ENCODE results near the gene ANOS1.

The ANOS1 gene

DNA sequence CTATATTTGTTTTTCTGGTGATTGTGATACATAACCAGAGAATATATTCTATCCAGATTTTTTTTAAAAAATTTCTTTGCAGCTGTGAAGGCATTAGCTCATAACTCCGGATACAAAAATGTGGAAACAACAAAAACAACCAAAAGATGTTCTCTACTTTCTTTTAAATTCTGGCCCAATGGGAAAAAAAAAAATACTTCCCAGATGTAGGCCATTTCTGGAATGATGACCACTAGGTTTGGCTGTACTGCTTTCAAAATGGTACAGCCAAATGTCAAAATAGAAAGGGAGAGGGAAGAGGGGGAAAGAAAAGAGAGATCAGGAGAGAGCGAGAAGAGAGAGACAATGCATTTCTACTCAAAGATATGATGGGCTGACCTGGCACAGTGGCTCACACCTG, 14.6 kb downstream of the ANOS1 start:
- DNase-seq (ENCODE audit: low read depth): no peak

DNA sequence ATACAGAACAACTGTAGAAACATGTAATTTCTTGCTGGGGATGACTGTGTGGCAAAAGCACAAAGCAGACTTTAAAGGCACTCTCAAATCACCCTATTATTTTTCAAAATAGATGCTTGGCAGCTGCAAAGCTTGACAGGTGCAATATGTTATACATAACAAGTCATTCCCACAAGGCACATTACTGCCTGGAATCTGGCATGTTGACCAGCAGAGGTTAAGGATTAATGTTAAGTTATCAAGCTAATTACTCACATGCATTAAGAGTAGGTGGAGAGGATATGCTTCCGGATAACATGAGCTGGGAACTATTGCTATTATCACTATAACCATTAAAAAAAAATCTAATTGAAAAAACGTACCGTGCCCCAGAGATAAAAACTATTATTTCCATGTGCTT, 17.8 kb downstream of the ANOS1 start:
- DNase-seq (ENCODE audit: low read depth): no peak

DNA sequence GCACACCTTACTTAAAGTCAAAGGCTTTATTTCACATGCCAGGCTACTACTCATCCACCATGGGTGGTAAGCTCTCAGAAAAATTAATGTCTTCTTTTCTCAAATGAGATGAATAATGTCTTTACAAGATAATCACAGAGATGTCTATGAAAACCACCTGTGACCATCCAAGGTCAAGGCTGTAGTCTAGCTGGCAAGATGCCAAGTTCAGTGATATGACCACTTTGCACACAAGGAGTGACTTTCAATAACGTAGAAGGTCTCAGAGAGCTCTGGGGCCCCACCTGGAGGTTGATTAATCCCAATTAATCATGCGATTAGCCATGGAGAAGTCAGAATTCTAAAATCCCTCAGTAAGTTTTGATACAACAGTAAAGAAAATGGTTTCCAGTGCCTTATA, 20.5 kb downstream of the ANOS1 start:
- no peak for DNase-seq (ENCODE audit: low read depth)

DNA sequence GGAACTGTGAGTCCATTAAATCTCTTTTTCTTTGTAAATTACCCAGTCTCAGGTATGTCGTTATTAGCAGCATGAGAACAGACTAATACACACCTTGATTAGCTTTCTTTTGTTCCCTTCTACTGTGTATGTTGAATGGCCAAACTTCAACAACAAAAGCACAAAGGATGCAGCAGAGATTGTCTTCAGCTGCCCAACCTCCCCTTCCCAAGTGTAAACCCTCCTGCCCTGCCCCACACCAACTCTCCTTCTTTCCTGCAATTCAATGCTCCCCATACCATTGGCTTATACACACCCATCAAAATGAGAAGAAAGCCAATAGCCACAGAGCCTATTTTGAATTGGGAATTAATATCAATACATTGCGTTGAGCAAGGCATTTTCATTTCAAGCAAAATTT, 27.8 kb downstream of the ANOS1 start:
- DNase-seq (ENCODE audit: low read depth): no peak

DNA sequence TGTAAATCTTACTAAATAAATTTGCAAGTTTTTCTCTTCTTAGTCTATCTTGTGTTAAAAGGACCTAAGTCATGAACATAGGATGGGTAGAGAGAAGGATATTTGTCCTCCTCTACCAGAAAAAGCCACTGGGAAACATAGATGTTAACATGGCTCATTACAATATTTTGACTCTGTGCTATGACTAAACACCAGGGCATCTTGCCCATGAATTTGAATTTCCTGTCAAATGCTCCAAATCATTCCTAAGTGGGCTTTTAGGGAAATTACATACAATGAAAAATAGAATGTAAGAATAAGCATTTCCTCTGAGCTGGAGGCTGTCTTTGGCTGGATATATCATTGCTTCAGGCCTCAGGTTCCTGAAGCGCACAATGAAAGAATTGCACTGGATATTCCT, 39.1 kb downstream of the ANOS1 start:
- no peak for DNase-seq (ENCODE audit: low read depth)

DNA sequence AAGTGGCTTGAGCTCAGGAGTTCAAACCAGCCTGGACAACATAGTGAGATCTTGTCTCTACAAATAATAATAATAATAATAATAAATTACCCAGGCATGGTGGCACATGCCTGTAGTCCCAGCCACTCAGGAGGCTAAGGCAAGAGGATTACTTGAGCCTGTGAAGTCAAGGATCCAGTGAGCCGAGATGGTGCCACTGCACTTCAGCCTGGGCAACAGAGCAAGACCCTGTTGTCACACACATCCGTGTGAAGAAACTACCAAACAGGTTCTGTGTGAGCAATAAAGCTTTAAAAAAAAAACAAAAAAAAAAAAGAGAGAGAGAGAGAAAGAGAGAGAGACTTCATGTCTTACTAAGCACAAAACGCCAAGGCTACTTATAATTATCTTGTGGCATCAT, 42.5 kb downstream of the ANOS1 start:
- DNase-seq (ENCODE audit: low read depth): no peak

DNA sequence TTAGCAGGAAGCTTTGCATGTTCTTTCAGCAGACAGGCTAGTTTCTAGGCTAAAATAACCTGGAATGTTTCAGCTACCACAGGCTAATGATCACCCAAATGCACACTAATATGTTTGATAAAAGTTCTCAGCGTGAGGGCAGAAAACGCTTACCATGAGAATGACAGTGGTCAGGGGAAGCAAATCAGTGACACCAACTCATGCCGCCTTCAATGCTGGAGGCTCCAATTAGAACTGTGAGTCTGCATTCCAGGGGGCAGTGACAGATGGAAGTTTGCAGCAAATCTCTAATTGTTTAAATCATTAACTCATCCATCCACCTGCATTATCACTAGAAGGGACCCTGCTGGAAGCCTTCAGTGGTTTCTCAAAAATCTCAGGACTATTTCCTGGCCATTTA, 43.2 kb downstream of the ANOS1 start:
- DNase-seq (ENCODE audit: low read depth): no peak

DNA sequence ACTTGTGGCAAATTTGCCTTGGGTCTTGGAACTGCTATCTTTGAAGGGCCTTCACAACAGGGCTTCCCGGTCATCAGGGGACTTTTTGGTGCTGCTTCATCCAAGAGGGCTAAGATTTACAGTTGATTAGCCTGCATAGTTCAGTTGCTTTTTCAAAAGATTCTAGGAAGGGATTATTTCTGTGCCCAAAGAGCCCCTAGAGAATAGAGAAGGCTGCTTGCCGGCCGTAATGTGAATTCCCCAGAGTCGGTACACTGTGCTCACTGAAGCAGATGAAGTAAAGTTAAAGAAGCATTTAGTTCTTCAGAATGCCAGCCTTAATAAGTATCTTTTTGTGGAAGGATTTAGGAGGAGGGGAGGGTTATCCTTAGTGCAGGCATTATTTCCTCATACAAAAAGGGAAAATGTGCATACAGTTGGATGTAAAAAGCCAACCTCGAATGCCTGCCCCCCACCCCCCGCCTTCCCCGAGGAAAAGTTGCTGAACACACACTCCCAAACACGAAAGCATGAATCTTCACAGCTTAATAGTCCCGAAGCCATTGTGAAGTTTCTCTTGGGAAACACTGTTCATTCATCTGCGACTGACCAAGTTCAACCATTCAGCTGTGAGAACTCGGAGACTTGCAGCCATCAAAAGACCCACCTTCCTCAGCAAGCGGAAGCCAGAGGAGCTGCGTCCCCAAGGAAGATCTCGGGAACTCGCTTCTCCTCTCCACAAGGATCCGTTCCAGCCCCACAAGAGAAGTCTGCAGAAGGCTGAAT, 47.6 kb downstream of the ANOS1 start:
- no peak for DNase-seq (ENCODE audit: low read depth)

DNA sequence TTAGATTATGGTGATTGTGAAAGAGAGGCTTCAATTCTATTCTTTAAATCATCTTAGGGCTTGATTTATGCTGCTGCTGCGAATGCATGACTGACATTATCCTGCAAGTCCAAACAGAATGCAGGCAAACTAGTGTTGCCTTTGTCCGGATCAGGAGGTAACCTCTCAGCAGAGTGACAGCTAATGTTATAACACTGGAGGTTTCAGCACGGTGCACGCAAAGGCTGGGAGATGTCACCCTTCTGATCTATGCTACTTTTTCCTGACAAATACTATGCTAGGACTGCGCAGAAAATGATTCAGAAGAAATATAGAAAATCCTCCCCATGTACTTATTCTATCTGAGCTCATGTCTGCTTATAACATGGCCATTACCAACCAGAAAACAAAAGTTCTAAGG, 48.2 kb downstream of the ANOS1 start:
- DNase-seq (ENCODE audit: low read depth): no peak

DNA sequence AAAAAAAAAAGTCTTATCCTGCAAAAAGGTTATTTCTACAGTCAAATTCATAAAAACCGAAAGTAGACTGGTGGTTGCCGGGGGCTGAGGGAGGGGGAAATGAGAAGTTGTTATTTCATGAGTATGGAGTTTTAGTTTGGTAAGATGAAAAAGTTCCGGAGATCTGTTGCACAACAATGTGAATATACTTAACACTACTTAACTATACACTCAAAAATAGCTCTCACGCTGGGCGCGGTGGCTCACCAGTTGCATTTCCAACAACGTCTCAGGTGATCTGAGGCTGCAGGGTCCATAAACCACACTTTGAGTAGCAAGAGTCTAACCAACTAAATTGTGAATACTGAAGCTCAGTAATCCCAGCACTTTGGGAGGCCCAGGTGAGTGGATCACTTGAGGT, 52.4 kb downstream of the ANOS1 start:
- DNase-seq (ENCODE audit: low read depth): no peak

DNA sequence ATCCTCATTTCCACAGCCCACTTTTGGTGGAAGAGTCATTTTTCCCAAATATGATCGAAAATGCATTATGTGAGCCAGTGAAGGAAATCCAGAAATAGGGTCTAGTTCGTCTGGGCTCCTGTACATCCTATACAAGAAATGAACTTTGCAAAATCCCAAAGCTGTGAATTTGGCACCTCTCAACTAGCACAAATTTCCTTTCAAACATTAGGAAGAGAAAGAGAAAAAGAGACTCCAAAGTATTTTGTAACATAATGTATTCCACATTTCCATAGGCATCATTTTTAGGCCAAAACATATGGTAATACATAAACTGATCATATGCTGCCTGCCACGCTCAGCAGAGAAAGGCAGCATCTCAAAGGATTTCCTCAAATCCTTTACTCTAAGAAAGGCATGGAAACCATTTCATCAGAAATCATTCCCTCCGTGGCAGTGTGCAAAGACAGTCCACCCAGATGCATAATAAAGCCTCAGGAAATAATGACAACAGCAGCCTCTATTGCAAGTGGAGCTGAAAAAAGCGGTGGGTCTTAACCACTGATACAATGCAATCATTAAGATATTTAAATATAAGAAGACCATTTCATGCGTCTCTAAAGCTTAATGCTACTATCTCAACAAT, 56.8 kb downstream of the ANOS1 start:
- DNase-seq (ENCODE audit: low read depth): no peak

DNA sequence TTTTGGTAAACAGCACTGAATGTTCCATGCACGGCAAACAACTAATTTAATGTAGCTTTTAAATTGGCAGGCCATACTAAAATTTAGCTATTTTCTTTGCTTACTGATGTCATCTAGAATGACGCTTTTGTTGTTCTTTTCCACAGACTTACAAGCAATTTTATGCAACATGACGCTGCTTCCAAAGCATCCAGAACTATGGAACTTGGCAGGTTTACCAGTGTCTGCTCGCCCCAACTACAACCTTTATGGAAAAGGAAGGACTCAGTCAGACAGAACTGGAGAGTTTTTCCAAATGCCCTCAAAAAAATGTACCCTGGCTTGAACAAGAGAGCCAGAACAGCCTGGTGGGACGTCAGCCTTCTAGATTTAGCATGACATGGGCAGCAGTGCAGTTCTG, 58.7 kb downstream of the ANOS1 start:
- no peak for DNase-seq (ENCODE audit: low read depth)

DNA sequence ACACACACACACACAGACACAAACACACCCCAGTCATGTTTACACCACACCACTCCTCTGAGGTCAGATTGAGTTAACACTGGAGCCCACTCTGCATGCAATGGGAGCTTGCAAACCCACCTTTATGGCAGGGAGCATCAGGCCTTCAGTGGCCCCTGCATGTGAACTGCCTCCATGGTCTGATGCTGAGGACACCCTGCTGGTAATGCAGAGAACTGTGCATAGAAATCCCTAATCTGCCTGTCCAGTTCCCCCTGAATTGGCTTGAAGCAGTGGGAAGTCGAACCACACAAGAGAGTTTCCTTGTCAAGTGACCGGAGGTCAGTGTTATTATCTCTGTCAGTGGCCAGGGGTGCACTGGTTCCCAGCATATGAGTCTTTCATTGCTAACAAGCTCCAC, 59.8 kb downstream of the ANOS1 start:
- no peak for DNase-seq (ENCODE audit: low read depth)

DNA sequence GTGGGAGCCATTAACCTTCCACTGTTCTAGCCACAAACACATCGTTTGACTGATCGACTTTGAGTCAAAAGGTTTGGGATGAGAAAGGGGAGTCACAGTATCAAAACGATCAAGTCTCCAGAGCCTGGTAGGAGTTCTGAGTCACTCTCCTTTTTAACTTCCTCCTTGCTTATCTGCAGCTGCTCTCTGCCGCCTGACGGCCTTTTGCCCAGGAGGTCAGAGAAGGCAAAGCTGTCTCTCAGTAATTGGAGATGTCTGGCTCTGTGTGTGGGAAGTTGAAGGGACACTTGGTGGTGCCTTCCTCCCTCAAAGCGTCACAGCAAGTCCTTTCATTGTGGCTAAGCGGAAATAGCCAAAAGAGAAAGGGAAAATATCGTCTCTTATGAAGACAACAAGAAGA, 63.1 kb downstream of the ANOS1 start:
- no peak for DNase-seq (ENCODE audit: low read depth)

DNA sequence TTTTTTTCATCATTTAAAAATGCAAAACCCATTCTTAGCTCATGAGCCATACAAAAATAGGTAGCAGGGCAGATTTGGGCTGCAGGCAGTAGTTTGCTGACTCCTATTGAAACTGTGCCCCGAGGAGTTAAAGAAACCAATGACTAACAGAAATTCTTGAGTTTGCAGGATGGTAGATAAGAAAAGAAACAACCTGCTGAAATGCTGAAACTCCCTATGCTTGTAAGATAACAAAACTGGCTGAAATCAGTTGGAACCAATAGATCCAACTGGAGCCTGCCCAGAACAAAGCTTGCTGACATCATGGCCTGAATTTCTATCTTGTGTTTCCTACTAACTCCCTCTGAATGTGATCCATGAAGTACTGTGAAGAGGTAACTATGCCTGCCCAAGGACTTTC, 68.6 kb downstream of the ANOS1 start:
- DNase-seq (ENCODE audit: low read depth): no peak

DNA sequence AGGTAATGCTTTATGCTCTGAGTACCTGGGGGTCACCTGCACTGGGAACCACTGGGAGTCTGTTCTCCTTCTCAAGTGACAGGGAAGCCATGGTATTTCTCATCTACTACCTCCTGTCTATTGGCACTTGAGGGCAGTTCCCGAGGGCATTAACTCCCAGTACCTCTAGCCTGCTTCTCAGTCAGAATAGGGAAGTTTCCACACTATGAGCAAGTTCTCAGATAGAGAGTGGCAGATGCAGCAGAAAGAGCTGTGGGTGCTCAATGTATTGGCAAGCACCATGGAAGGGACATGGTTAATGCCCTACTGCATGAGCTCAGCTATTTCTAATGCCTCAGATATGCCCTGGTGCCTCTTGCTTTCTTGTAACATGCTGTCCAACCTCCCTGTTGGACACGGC, 74.1 kb downstream of the ANOS1 start:
- DNase-seq (ENCODE audit: low read depth): no peak

DNA sequence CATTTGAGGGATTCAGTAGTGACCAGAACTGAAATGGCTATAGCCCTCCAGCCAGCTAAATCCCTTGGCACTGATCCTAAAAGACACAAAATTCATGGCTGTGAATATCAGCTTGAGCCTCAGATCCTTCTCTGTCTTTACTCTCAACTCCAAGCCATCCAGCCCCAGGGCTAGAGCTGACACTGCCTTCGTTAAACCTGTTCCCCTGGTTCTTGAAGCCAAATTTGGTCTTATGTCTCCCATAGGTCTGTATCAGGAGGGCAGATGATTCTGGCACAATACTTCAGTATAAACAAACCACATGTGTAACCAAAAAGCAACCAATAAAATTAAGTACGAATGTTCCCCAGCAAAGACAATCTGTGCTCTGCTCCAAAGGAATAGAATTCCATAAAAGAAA, 78.0 kb downstream of the ANOS1 start:
- DNase-seq (ENCODE audit: low read depth): no peak

DNA sequence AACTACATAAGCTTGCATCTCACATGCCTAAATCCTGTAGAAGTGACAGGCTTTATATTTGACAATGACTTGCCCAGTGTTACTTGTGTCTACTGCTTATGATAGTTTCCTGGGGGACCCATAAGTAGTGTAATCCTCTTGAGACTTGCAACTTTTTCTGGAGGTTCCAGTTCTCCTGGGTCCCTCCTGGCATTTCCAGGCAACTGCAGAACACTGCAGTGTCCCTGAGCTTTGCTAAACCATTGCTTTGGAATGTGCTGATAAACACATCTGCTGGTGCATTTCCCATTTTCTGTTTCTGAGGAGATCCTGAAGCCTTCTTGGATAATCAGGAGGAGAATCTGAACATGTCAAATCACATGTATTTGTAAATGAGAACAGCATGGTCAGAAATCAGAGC, 82.0 kb downstream of the ANOS1 start:
- no peak for DNase-seq (ENCODE audit: low read depth)

DNA sequence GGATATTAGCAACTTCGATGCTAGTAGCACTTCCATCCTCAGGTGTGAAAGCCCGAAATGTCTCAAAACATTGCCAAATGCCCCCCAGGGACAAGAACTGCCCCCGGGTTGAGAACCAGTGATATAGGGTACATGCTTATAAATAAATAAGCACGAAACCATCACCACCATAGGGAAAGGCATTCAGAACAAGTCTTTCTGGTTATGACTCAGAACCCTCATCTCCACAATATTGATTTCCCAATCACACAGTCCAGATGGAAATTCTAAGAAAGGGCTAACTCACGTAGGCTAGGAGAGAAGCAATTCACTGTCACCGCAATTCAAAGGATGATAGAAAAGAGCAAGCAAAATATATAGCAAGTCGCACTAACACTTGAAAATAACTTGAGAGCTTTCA, 84.8 kb downstream of the ANOS1 start:
- no peak for DNase-seq (ENCODE audit: low read depth)

DNA sequence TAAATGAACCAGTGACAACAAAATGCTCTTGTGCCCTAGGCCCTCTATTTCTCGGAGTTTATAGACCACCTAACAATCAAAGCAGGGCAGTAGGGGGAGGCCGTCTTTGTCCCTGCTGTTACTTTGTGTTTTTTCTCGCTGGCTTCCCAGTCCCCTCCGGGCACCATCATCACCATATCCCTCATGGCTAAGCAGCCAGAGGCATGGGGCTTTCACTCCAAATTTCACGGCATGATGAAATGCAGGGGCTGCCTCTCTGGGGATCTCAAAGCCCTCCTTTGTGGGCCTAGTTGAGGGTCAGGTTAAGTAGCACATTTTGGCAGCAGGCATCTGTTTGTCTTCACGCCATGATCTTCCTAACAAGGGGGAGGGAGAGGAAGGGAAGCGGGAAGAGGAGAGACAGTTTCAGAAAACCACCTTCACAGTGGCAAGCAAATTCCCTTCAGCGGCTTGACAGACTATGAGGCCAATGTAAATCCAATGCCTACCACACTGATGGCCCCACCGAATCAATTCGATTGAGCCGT, 91.9 kb downstream of the ANOS1 start:
- DNase-seq (ENCODE audit: low read depth): no peak

DNA sequence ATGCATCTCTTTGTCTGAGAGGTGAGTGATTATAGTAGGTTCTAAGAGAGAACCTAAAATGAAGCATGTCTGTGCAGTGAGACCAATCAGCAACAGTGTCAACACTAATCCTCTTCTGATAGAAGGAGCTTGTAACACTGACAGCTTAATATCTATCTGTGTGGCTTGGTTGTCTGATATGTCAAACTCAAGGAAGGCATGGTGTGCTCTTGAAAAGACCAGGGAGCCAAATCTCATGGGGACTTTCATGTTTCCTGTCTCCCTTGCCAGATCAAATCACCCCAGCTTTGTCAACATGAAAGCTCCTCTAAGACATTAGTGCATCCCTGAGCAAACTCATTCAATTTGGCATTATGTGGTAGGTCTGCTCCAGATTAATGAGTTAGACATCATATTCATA, 95.4 kb downstream of the ANOS1 start:
- DNase-seq (ENCODE audit: low read depth): no peak

DNA sequence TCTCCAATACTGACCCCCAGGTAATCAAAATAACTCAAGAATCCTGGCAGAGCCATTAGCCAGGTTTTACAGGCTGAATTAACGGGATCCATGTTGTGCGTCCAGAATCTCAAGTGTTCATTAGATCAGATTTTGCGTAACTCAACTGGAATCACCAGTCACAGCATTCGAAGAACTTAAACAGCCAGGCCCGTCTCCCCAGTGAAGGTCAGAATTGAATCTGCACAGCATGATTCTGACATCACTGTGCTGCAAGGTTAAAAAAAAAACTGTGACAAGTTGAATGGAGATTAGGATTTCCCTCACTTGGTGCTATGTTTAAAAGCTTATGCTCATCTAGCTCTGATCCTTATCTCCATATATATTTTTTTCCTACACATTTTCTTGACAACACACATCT, 96.1 kb downstream of the ANOS1 start:
- no peak for DNase-seq (ENCODE audit: low read depth)

DNA sequence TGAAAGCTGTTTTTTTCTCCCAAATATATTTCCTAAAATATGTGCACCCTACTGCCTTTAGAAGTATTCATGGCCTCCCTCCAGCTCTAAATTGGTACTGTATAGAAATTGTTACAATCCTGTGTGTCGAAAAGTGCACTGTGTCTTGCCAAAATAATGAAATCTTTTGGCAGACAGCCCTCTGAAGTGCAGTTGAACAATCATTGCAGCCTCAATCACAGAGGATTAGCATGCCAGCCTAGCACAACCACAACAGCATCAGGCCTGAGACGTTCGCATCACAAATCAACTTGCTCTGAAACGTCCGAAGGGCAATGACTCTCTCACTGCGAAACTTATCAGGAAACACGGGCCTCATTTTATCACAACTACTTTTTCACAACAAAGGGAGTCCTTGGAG, 99.0 kb downstream of the ANOS1 start:
- no peak for DNase-seq (ENCODE audit: low read depth)

DNA sequence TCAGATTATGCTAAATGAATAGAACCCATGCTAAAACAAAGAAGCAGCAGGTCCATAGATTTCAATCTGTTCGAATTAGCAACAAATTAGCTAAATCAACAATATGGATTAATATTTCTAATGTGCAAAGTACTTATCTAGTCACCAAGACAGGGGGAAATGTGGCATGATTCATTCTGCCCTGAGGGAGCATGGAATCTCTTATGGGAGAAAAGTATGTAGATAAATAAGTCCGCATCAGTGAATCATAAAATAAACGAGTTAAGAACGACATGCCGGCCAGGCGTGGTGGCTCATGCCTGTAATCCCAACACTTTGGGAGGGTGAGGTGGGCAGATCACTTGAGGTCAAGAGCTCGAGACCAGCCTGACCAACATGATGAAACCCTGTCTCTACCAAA, 102.1 kb downstream of the ANOS1 start:
- no peak for DNase-seq (ENCODE audit: low read depth)

Measured in activated T-helper 1 cell treated with Interleukin-2 at 50 U/mL for 16 hours (primary cell).